ENCODE measurements around the gene PHF5A. TPM values are rescaled to one million over a fixed set of nuclear protein-coding genes. Genes with fewer than 3 reads are reported as not detected.

The PHF5A gene
- total and polyA plus RNA-seq, 2 of the 8 experiments (the other 6 are each of a cell fraction or from before 2014, with no cell fraction given), result 119 to 135 TPM

DNA sequence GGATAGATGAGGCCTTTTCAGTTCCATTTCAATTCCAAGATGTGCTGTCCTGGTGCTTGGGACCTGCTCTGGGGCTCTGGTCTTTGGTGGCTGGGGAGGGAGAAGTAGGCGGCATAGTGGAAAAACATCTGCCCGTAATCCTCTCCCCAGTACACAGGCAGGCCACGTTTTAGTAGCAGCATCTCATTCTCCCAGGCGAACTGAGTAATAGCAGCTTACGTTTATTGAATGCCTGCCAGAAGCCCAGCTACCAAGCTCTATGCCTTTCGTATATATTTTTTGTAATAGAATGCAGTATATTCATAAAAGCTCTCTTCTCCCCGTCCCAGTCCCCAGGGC lies 11.9 kb upstream of the PHF5A start (continued):
- TF ChIP-seq BCL11A (IDR thresholded peaks at IDR 0.05; ENCODE audit: low read depth in 2 of 2, low read length in 2 of 2), result no peak
- TF ChIP-seq, protein P1, sequence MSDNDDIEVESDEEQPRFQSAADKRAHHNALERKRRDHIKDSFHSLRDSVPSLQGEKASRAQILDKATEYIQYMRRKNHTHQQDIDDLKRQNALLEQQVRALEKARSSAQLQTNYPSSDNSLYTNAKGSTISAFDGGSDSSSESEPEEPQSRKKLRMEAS (IDR thresholded peaks at IDR 0.05), result no peak
- no peak for TF ChIP-seq BRCA1 (IDR thresholded peaks at IDR 0.05; ENCODE audit: low read depth, low read length)
- no peak for TF ChIP-seq TAF7 (optimal IDR thresholded peaks at IDR 0.05; ENCODE audit: borderline replicate concordance, low read depth, low read length)
- TF ChIP-seq KDM4A (IDR thresholded peaks at IDR 0.05; ENCODE audit: low read depth, low read length, severe bottlenecking), result no peak
- no peak for TF ChIP-seq GABPA (IDR thresholded peaks at IDR 0.05; ENCODE audit: borderline replicate concordance, insufficient read depth, low read length)
- TF ChIP-seq SAP30 (IDR thresholded peaks at IDR 0.05; ENCODE audit: insufficient read depth, insufficient replicate concordance, low read length), result no peak
- TF ChIP-seq, protein P2, sequence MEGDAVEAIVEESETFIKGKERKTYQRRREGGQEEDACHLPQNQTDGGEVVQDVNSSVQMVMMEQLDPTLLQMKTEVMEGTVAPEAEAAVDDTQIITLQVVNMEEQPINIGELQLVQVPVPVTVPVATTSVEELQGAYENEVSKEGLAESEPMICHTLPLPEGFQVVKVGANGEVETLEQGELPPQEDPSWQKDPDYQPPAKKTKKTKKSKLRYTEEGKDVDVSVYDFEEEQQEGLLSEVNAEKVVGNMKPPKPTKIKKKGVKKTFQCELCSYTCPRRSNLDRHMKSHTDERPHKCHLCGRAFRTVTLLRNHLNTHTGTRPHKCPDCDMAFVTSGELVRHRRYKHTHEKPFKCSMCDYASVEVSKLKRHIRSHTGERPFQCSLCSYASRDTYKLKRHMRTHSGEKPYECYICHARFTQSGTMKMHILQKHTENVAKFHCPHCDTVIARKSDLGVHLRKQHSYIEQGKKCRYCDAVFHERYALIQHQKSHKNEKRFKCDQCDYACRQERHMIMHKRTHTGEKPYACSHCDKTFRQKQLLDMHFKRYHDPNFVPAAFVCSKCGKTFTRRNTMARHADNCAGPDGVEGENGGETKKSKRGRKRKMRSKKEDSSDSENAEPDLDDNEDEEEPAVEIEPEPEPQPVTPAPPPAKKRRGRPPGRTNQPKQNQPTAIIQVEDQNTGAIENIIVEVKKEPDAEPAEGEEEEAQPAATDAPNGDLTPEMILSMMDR (IDR thresholded peaks at IDR 0.05; ENCODE audit: control extremely low read depth in 1 of 3, insufficient read depth in 1 of 3, low read depth in 1 of 3, low read length in 3 of 3), result no peak

Measured in H1 (cell line).